GM23248 (cell line): ENCODE measurements around the gene TXNRD1.

Experiments used
- EZH2 ChIP-seq: fragments of 200-600 bp; sonication (generic); IDR thresholded peaks from 2 replicates; pipeline ENCODE4 v1.6.1; 2018; ENCODE audit warnings: antibody characterized with exemption, mild to moderate bottlenecking; ENCODE audit not compliant: insufficient read depth, poor library complexity, severe bottlenecking
- EZH2phosphoT487 ChIP-seq: fragments of 200-600 bp; sonication (generic); IDR thresholded peaks from 2 replicates; pipeline ENCODE4 v1.6.1; 2018; ENCODE audit warnings: antibody characterized with exemption, moderate library complexity, mild to moderate bottlenecking, low read depth; ENCODE audit not compliant: insufficient read depth

GRCh38 chr12:104348994-104349494 lies 133.5 kb downstream of the TXNRD1 start:
- TF ChIP-seq EZH2phosphoT487 (no peak), EZH2 (no peak)
